ENCODE results near the gene PHLDA2.

DNA sequence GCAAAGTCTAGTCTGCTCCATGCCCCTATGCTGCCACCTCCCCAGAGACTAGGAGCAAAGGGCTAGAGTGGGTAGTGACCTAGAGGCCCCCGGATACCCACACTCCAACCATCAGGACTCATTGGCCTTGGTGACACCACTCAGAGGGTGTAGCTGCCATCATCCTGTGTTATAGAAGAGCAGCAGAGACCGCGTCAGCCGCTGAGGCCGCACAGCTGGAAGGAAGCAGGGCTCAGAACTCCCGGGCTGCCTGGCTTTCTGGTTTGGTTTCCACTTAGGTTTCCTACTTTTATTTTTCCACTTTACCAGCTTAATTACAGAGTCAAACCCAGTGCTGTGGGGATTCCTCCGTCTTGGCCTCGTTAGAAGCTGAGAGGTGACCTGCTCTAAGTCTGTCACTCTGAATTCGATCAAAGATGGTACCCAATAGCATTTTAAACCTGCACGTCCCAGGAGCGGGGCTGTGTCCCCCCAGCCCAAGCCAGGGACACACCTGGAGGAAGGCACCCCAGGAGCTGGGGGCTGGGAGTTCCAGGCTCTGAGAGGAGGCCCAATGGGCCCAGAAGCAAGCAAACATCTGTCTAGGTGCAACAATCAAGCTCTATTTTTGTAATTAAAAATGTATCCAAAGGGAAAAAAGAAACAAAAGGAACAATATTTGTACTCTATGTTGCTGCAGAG lies 41.6 kb downstream of the PHLDA2 start:
- TF ChIP-seq, protein P1, sequence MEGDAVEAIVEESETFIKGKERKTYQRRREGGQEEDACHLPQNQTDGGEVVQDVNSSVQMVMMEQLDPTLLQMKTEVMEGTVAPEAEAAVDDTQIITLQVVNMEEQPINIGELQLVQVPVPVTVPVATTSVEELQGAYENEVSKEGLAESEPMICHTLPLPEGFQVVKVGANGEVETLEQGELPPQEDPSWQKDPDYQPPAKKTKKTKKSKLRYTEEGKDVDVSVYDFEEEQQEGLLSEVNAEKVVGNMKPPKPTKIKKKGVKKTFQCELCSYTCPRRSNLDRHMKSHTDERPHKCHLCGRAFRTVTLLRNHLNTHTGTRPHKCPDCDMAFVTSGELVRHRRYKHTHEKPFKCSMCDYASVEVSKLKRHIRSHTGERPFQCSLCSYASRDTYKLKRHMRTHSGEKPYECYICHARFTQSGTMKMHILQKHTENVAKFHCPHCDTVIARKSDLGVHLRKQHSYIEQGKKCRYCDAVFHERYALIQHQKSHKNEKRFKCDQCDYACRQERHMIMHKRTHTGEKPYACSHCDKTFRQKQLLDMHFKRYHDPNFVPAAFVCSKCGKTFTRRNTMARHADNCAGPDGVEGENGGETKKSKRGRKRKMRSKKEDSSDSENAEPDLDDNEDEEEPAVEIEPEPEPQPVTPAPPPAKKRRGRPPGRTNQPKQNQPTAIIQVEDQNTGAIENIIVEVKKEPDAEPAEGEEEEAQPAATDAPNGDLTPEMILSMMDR (IDR thresholded peaks at IDR 0.05): no peak
- TF ChIP-seq EZH2 (IDR thresholded peaks at IDR 0.05; ENCODE audit: borderline replicate concordance, insufficient read depth, low read depth, low read length, poor library complexity, severe bottlenecking): no peak

Data from B cell (primary cell).